GM12878 (cell line): ENCODE results near the gene LTBP3.

Experiments used
- FOXK2 ChIP-seq: fragments of 450-650 bp; IDR thresholded peaks from 2 replicates; pipeline ENCODE4 v1.6.1; 2017; ENCODE audit warnings: mild to moderate bottlenecking, moderate library complexity
- HDAC2 ChIP-seq: fragments of 200-600 bp; sonication (generic); IDR thresholded peaks from 2 replicates; pipeline ENCODE4 v1.6.1; 2017
- POLR2A ChIP-seq: IDR thresholded peaks from 2 replicates; pipeline ENCODE4 v1.6.1; 2011; ENCODE audit warnings: low read depth, mild to moderate bottlenecking, low read length
- REST ChIP-seq: IDR thresholded peaks from 2 replicates; pipeline ENCODE4 v1.6.1; 2012; ENCODE audit warnings: mild to moderate bottlenecking, low read depth, low read length
- TF ChIP-seq, protein P1 (sequence below), 3 experiments: IDR thresholded peaks in 2 of 3; conservative IDR thresholded peaks in 1 of 3; 2 replicates each; pipeline ENCODE4 v1.5.1; 2011; ENCODE audit warnings: low read depth in 3 of 3, low read length in 3 of 3, mild to moderate bottlenecking in 3 of 3, control low read depth in 2 of 3, moderate library complexity in 2 of 3, inconsistent platforms in 1 of 3, mixed read lengths in 1 of 3; ENCODE audit not compliant: control insufficient read depth in 2 of 3, insufficient read depth in 1 of 3; ENCODE audit errors: extremely low read depth in 1 of 3

- TF ChIP-seq FOXK2 (no peak), HDAC2 (0 out of 2 replicates have a peak, but pooled peaks have one; percentile 59), POLR2A (peak; percentile 81), REST (no peak)
- TF ChIP-seq, protein P1, sequence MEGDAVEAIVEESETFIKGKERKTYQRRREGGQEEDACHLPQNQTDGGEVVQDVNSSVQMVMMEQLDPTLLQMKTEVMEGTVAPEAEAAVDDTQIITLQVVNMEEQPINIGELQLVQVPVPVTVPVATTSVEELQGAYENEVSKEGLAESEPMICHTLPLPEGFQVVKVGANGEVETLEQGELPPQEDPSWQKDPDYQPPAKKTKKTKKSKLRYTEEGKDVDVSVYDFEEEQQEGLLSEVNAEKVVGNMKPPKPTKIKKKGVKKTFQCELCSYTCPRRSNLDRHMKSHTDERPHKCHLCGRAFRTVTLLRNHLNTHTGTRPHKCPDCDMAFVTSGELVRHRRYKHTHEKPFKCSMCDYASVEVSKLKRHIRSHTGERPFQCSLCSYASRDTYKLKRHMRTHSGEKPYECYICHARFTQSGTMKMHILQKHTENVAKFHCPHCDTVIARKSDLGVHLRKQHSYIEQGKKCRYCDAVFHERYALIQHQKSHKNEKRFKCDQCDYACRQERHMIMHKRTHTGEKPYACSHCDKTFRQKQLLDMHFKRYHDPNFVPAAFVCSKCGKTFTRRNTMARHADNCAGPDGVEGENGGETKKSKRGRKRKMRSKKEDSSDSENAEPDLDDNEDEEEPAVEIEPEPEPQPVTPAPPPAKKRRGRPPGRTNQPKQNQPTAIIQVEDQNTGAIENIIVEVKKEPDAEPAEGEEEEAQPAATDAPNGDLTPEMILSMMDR (IDR thresholded peaks at IDR 0.05 in 2 of 3, conservative IDR thresholded peaks at IDR 0.05 in 1 of 3; ENCODE audit: control insufficient read depth in 2 of 3, extremely low read depth in 1 of 3, insufficient read depth in 1 of 3, low read depth in 3 of 3, low read length in 3 of 3): peak; percentile 82 to 91 (median 82)
Measured at GRCh38 chr11:65540290-65541092, 17.7 kb downstream of the LTBP3 start.
